SK-N-SH treated with all-trans-retinoic acid at 6 μM for 48 hours (cell line): ENCODE data around the gene LINGO1.

ENCODE experiments used
- ATAC-seq: fragments of 200-7000 bp; cut with Tn5 transposase; 3 replicates; pipeline ENCODE4 v1.9.1; 2020; ENCODE audit warnings: mild to moderate bottlenecking, moderate library complexity
- ARNTL ChIP-seq: fragments of 450-650 bp; formaldehyde crosslinking; IDR thresholded peaks from 2 replicates; pipeline ENCODE4 v1.5.0; 2020; ENCODE audit warnings: low read depth, mild to moderate bottlenecking, moderate library complexity, borderline replicate concordance
- BACH2 ChIP-seq: fragments of 250-450 bp; sonication (Bioruptor Pico); IDR thresholded peaks from 2 replicates; pipeline ENCODE4 v1.9.0; 2021; ENCODE audit warnings: mild to moderate bottlenecking, borderline replicate concordance
- CREB5 ChIP-seq: fragments of 250-450 bp; sonication (Bioruptor Pico); IDR thresholded peaks from 2 replicates; pipeline ENCODE4 v1.5.1; 2020; ENCODE audit warnings: low read depth, mild to moderate bottlenecking, moderate library complexity
- CSDC2 ChIP-seq: fragments of 250-450 bp; sonication (Bioruptor Pico); IDR thresholded peaks from 2 replicates; pipeline ENCODE4 v1.5.0; 2020; ENCODE audit warnings: mild to moderate bottlenecking, moderate library complexity
- CSRNP3 ChIP-seq: fragments of 250-450 bp; sonication (Bioruptor Pico); IDR thresholded peaks from 2 replicates; pipeline ENCODE4 v1.5.1; 2021; ENCODE audit warnings: mild to moderate bottlenecking, moderate library complexity
- GLIS3 ChIP-seq: fragments of 250-450 bp; sonication (Bioruptor Pico); IDR thresholded peaks from 2 replicates; pipeline ENCODE4 v1.5.0; 2020; ENCODE audit warnings: mild to moderate bottlenecking, moderate library complexity
- ISL1 ChIP-seq: fragments of 250-450 bp; sonication (Bioruptor Pico); IDR thresholded peaks from 2 replicates; pipeline ENCODE4 v2.1.2; 2022; ENCODE audit warnings: mild to moderate bottlenecking, moderate library complexity
- OSR1 ChIP-seq: fragments of 250-450 bp; sonication (Bioruptor Pico); IDR thresholded peaks from 2 replicates; pipeline ENCODE4 v1.8.0; 2022; ENCODE audit warnings: moderate library complexity, mild to moderate bottlenecking, inconsistent platforms
- PATZ1 ChIP-seq: fragments of 250-450 bp; sonication (Bioruptor Pico); IDR thresholded peaks from 2 replicates; pipeline ENCODE4 v1.8.0; 2020; ENCODE audit warnings: mild to moderate bottlenecking, moderate library complexity, borderline replicate concordance
- POU6F1 ChIP-seq: fragments of 250-450 bp; sonication (Bioruptor Pico); IDR thresholded peaks from 2 replicates; pipeline ENCODE4 v1.8.0; 2021; ENCODE audit warnings: low read depth, mild to moderate bottlenecking, moderate library complexity, borderline replicate concordance
- PPARA ChIP-seq: fragments of 250-450 bp; sonication (Bioruptor Pico); IDR thresholded peaks from 2 replicates; pipeline ENCODE4 v1.5.0; 2020; ENCODE audit warnings: mild to moderate bottlenecking, borderline replicate concordance
- RARB ChIP-seq: fragments of 250-450 bp; sonication (Bioruptor Pico); IDR thresholded peaks from 2 replicates; pipeline ENCODE4 v1.8.0; 2021; ENCODE audit warnings: mild to moderate bottlenecking, moderate library complexity
- SNAI2 ChIP-seq: fragments of 250-450 bp; sonication (Bioruptor Pico); IDR thresholded peaks from 2 replicates; pipeline ENCODE4 v1.5.0; 2020; ENCODE audit warnings: mild to moderate bottlenecking, moderate library complexity
- TCF4 ChIP-seq: fragments of 250-450 bp; sonication (Bioruptor Pico); IDR thresholded peaks from 2 replicates; pipeline ENCODE4 v1.8.0; 2021; ENCODE audit warnings: mild to moderate bottlenecking, moderate library complexity, borderline replicate concordance
- TOX ChIP-seq: fragments of 250-450 bp; sonication (Bioruptor Pico); IDR thresholded peaks from 2 replicates; pipeline ENCODE4 v1.8.0; 2021; ENCODE audit warnings: mild to moderate bottlenecking, moderate library complexity, borderline replicate concordance
- TSHZ2 ChIP-seq: fragments of 250-450 bp; sonication (Bioruptor Pico); IDR thresholded peaks from 2 replicates; pipeline ENCODE4 v1.5.0; 2020; ENCODE audit warnings: mild to moderate bottlenecking, moderate library complexity
- ZC3H10 ChIP-seq: fragments of 250-450 bp; sonication (Bioruptor Pico); IDR thresholded peaks from 2 replicates; pipeline ENCODE4 v1.5.1; 2021; ENCODE audit warnings: mild to moderate bottlenecking, moderate library complexity
- ZFP3 ChIP-seq: fragments of 250-450 bp; sonication (Bioruptor Pico); IDR thresholded peaks from 2 replicates; pipeline ENCODE4 v1.5.0; 2020; ENCODE audit warnings: mild to moderate bottlenecking, moderate library complexity
- ZNF565 ChIP-seq: fragments of 450-650 bp; formaldehyde crosslinking; conservative IDR thresholded peaks from 2 replicates; pipeline ENCODE4 v1.5.0; 2020; ENCODE audit warnings: low read depth, mild to moderate bottlenecking, moderate library complexity
- ZNF70 ChIP-seq: fragments of 450-650 bp; formaldehyde crosslinking; IDR thresholded peaks from 2 replicates; pipeline ENCODE4 v1.5.0; 2020; ENCODE audit warnings: mild to moderate bottlenecking, moderate library complexity
- ZNF8 ChIP-seq: fragments of 450-650 bp; formaldehyde crosslinking; IDR thresholded peaks from 2 replicates; pipeline ENCODE4 v1.5.0; 2020; ENCODE audit warnings: mild to moderate bottlenecking, moderate library complexity

The LINGO1 gene

GRCh38 chr15:77617476-77618230 is 15.1 kb downstream of the LINGO1 start (continued):
- TF ChIP-seq PATZ1 (CRISPR knock-in tag) (no peak), GLIS3 (CRISPR knock-in tag) (no peak), ZNF70 (CRISPR knock-in tag) (no peak), ZNF8 (CRISPR knock-in tag) (no peak)

- ATAC-seq, result no peak
- TF ChIP-seq ZNF8 (CRISPR knock-in tag) (no peak), ZFP3 (no peak), ZC3H10 (CRISPR knock-in tag) (no peak), ZNF70 (CRISPR knock-in tag) (no peak), OSR1 (CRISPR knock-in tag) (no peak), TCF4 (CRISPR knock-in tag) (no peak), ARNTL (CRISPR knock-in tag) (no peak), TOX (no peak), SNAI2 (CRISPR knock-in tag) (no peak), CSRNP3 (CRISPR knock-in tag) (no peak), CREB5 (CRISPR knock-in tag) (no peak), RARB (CRISPR knock-in tag) (no peak), TSHZ2 (CRISPR knock-in tag) (no peak), POU6F1 (CRISPR knock-in tag) (no peak), GLIS3 (CRISPR knock-in tag) (no peak), ZNF565 (CRISPR knock-in tag) (no peak), BACH2 (CRISPR knock-in tag) (no peak), CSDC2 (CRISPR knock-in tag) (no peak), PPARA (CRISPR knock-in tag) (no peak)
Observed at GRCh38 chr15:77616072-77616471, 16.6 kb downstream of the LINGO1 start.

GRCh38 chr15:77615472-77615871 is 17.2 kb downstream of the LINGO1 start:
- TF ChIP-seq ZC3H10 (CRISPR knock-in tag), result no peak
- no peak for TF ChIP-seq PATZ1 (CRISPR knock-in tag)
- TF ChIP-seq CREB5 (CRISPR knock-in tag), result no peak
- no peak for TF ChIP-seq ISL1
- TF ChIP-seq GLIS3 (CRISPR knock-in tag), result no peak
- no peak for TF ChIP-seq ZNF565 (CRISPR knock-in tag)
- TF ChIP-seq PPARA (CRISPR knock-in tag), result no peak
- ATAC-seq, result no peak
